ENCODE data around the gene GPR4. TPM values are rescaled to one million over a fixed set of nuclear protein-coding genes. Genes with fewer than 3 reads are reported as not detected.

GPR4 gene
- total RNA-seq, 1 donor from 2014 or later: 10.5 TPM

DNA sequence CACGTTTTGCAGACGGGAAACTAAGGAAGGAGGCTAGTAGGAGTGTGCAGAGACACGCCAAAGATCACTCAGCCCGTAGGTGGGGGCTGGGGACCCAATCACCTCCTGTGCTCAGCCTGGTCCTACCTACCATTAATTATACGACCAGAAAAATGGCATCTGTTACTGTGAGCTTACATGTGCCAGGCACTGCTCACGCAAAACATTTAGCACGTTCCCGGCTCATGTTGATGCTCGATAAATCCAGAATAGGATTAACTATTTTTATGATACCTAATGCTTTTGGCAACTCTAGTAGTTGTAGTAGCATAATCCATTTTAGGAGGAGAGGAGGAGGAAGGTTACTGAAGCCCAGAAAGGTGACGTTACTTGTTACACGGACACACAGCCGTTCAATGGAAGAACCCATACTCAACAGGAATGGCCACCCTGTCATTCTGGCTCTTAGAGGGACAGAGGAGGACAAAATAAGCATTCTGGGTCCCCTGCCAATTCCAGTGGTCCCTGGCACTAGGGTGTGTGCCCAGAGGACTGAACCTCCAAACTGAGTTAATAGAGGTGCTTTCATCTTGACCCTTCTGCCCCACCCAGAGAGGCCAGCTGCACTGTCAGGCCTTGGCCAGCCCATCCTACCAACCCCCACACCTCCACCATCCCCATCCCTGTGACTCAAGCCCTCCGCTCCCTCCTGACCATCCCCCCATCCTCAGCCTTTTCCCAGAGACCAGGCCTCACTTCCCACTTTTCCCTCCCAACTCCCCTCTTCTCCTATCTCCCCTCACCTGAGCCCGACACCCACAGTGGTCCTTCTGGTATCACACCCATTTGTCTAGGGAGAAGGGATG, 42.1 kb upstream of the GPR4 start:
- Histone ChIP-seq H3K36me3 (no peaks in the 10 kb centered on the region), H3K4me3 (no peak overlapping the region), H3K27me3 (ENCODE audit: low read depth) (peaks cover 24% of the 10 kb centered on the region), H3K9me3 (no peaks in the 10 kb centered on the region), H3K4me1 (peaks cover 51% of the 10 kb centered on the region), H3K27ac (no peak overlapping the region)
- TF ChIP-seq, protein P1, sequence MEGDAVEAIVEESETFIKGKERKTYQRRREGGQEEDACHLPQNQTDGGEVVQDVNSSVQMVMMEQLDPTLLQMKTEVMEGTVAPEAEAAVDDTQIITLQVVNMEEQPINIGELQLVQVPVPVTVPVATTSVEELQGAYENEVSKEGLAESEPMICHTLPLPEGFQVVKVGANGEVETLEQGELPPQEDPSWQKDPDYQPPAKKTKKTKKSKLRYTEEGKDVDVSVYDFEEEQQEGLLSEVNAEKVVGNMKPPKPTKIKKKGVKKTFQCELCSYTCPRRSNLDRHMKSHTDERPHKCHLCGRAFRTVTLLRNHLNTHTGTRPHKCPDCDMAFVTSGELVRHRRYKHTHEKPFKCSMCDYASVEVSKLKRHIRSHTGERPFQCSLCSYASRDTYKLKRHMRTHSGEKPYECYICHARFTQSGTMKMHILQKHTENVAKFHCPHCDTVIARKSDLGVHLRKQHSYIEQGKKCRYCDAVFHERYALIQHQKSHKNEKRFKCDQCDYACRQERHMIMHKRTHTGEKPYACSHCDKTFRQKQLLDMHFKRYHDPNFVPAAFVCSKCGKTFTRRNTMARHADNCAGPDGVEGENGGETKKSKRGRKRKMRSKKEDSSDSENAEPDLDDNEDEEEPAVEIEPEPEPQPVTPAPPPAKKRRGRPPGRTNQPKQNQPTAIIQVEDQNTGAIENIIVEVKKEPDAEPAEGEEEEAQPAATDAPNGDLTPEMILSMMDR (IDR thresholded peaks at IDR 0.05): no peak
- no peak for DNase-seq
- intact Hi-C loops (cut with DNase I): no loop called here
- ATAC-seq: no peak

- H3K9me3 ChIP-seq: no peaks in the 10 kb centered on the region
- peak overlapping the region; percentile 53 for H3K4me3 ChIP-seq
- H3K36me3 ChIP-seq: no peaks in the 10 kb centered on the region
- intact Hi-C loops (cut with DNase I): no loop called here
- ATAC-seq (peak; percentile 69 to 74), DNase-seq (peak; percentile 90)
- TF ChIP-seq, protein P1 (IDR thresholded peaks at IDR 0.05): peak; percentile 99
- peak overlapping the region; percentile 85 for H3K27ac ChIP-seq
- H3K4me1 ChIP-seq: peaks cover 57% of the 10 kb centered on the region
- peaks cover 24% of the 10 kb centered on the region for H3K27me3 ChIP-seq (ENCODE audit: low read depth)
Observed at GRCh38 chr19:45643024-45643926, 41.3 kb upstream of the GPR4 start.

GRCh38 chr19:45641274-45642105, 39.5 kb upstream of the GPR4 start:
- intact Hi-C loops (cut with DNase I): no loop called here
- H3K4me3 ChIP-seq: peak overlapping the region; percentile 53
- peaks cover 63% of the 10 kb centered on the region for H3K4me1 ChIP-seq
- TF ChIP-seq, protein P1 (IDR thresholded peaks at IDR 0.05): no peak
- ATAC-seq (peak; percentile 81 to 85), DNase-seq (peak; percentile 92)
- peak overlapping the region; percentile 85 for H3K27ac ChIP-seq
- no peaks in the 10 kb centered on the region for H3K9me3 ChIP-seq
- no peaks in the 10 kb centered on the region for H3K36me3 ChIP-seq
- peaks cover 24% of the 10 kb centered on the region for H3K27me3 ChIP-seq (ENCODE audit: low read depth)

DNA sequence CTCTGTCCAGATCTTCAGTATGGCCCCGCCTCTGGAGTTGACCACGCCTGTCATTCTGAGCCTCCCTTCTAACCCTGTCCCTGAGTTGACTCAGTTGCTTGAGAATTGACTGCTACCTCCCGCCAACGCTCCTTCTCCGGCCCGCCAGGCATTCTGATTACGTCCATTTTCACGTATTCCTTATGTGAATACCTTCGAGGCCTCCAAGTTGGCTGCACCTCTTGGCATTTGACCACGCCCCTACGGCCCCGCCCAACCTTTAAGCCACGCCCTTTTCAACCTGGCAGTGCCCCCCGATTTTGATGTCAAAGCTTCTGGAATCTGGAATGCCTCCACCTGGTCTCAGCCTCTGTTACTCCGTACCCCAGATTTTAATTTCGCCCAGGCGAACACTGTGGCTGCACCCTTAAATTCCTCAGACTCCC, 38.8 kb upstream of the GPR4 start:
- ATAC-seq (no peak), DNase-seq (peak; percentile 53)
- H3K4me3 ChIP-seq: peak overlapping the region; percentile 53
- H3K9me3 ChIP-seq: no peaks in the 10 kb centered on the region
- H3K36me3 ChIP-seq: no peaks in the 10 kb centered on the region
- intact Hi-C loops (cut with DNase I): no loop called here
- TF ChIP-seq, protein P1 (IDR thresholded peaks at IDR 0.05): no peak
- peaks cover 56% of the 10 kb centered on the region for H3K4me1 ChIP-seq
- peaks cover 18% of the 10 kb centered on the region for H3K27me3 ChIP-seq (ENCODE audit: low read depth)
- peak overlapping the region; percentile 85 for H3K27ac ChIP-seq

All from lower lobe of right lung (tissue), 2 donors.